ENCODE results near the gene ZNF277. TPM values are rescaled to one million over a fixed set of nuclear protein-coding genes. Genes with fewer than 3 reads are reported as not detected.

ZNF277 gene
- total RNA-seq, 1 experiment from 2014 or later = 12.8 TPM

- H3K9me3 ChIP-seq (ENCODE audit: control insufficient read depth, insufficient read depth, low read depth, low read length) = no peaks in the 10 kb centered on the region
- POLR2A ChIA-PET = no interaction called here
- ATAC-seq (no peak), DNase-seq (ENCODE audit: low read depth, low spot score) (no peak)
- H3K27me3 ChIP-seq (ENCODE audit: control insufficient read depth, insufficient read depth, low read length) = no peaks in the 10 kb centered on the region
- CTCF ChIA-PET = no interaction called here
- H3K4me1 ChIP-seq (ENCODE audit: control insufficient read depth, insufficient read depth, low read length) = no peaks in the 10 kb centered on the region
- no peaks in the 10 kb centered on the region for H3K36me3 ChIP-seq (ENCODE audit: control insufficient read depth, insufficient read depth, low read length)
- intact Hi-C loops (cut with micrococcal nuclease; ENCODE audit: unreplicated experiment) (no loop called here), in situ Hi-C loops (cut with HindIII; ENCODE audit: low pct_unique_long_range_greater_than_20kb, low sequenced_read_pairs) (no loop called here)
- TF ChIP-seq SIN3A (IDR thresholded peaks at IDR 0.05; ENCODE audit: borderline replicate concordance, insufficient read depth, low read depth, low read length) (no peak), TCF7L2 (IDR thresholded peaks at IDR 0.05; ENCODE audit: low read depth, low read length) (no peak), CTCF (IDR thresholded peaks at IDR 0.05) (no peak), REST (IDR thresholded peaks at IDR 0.05; ENCODE audit: insufficient read depth in 1 of 2, low read depth in 2 of 2, low read length in 1 of 2) (no peak), POLR2AphosphoS5 (IDR thresholded peaks at IDR 0.05; ENCODE audit: low read depth, low read length) (no peak)
- no peak overlapping the region for H3K4me3 ChIP-seq (ENCODE audit: low read depth in 2 of 2, low read length in 2 of 2)
- no TSS peak for BruUV-seq (replicated peaks)
- no peak overlapping the region for H3K27ac ChIP-seq (ENCODE audit: low read length)
These were observed 160.4 kb downstream of the ZNF277 start for GRCh38 chr7:112366886-112367285.

GRCh38 chr7:112370436-112370835 lies 163.9 kb downstream of the ZNF277 start:
- no peak for ATAC-seq
- ChIA-PET CTCF (no interaction called here), POLR2A (no interaction called here)
- intact Hi-C loops (cut with micrococcal nuclease; ENCODE audit: unreplicated experiment) (no loop called here), in situ Hi-C loops (cut with HindIII; ENCODE audit: low pct_unique_long_range_greater_than_20kb, low sequenced_read_pairs) (no loop called here)
- Histone ChIP-seq H3K27me3 (ENCODE audit: control insufficient read depth, insufficient read depth, low read length) (no peaks in the 10 kb centered on the region), H3K4me3 (ENCODE audit: low read depth in 2 of 2, low read length in 2 of 2) (no peak overlapping the region), H3K27ac (ENCODE audit: low read length) (no peak overlapping the region), H3K36me3 (ENCODE audit: control insufficient read depth, insufficient read depth, low read length) (no peaks in the 10 kb centered on the region), H3K4me1 (ENCODE audit: control insufficient read depth, insufficient read depth, low read length) (no peaks in the 10 kb centered on the region), H3K9me3 (ENCODE audit: control insufficient read depth, insufficient read depth, low read depth, low read length) (no peaks in the 10 kb centered on the region)
- no peak for TF ChIP-seq POLR2AphosphoS5 (IDR thresholded peaks at IDR 0.05; ENCODE audit: low read depth, low read length)
- TF ChIP-seq TCF7L2 (IDR thresholded peaks at IDR 0.05; ENCODE audit: low read depth, low read length) = no peak
- TF ChIP-seq REST (IDR thresholded peaks at IDR 0.05; ENCODE audit: insufficient read depth in 1 of 2, low read depth in 2 of 2, low read length in 1 of 2) = no peak
- TF ChIP-seq SIN3A (IDR thresholded peaks at IDR 0.05; ENCODE audit: borderline replicate concordance, insufficient read depth, low read depth, low read length) = no peak
- no peak for TF ChIP-seq CTCF (IDR thresholded peaks at IDR 0.05)
- no peak for DNase-seq (ENCODE audit: low read depth, low spot score)
- no TSS peak for BruUV-seq (replicated peaks)
